Stimulated activated naive CD8-positive, alpha-beta T cell treated with anti-CD3 and anti-CD28 coated beads, Interleukin-15, Interleukin-2, amounts not matched to agents 100 ng/mL and 50 ng/mL, for 24 hours (primary cell): Measurements from ENCODE around the gene BBS7.

ENCODE experiments used
- H3K27ac Mint-ChIP-seq: one replicate; pipeline ENCODE4 v1.8.0; 2021; ENCODE audit warnings: mild to moderate bottlenecking, mixed read lengths
- H3K27me3 Mint-ChIP-seq: one replicate; pipeline ENCODE4 v1.8.0; 2021; ENCODE audit warnings: mixed read lengths
- H3K36me3 Mint-ChIP-seq: one replicate; pipeline ENCODE4 v1.8.0; 2021; ENCODE audit warnings: low read depth, mixed read lengths
- H3K4me1 Mint-ChIP-seq: one replicate; pipeline ENCODE4 v1.8.0; 2021; ENCODE audit warnings: low read depth, mixed read lengths
- H3K4me3 Mint-ChIP-seq: one replicate; pipeline ENCODE4 v1.8.0; 2021; ENCODE audit warnings: mild to moderate bottlenecking, mixed read lengths
- H3K9me3 Mint-ChIP-seq: one replicate; pipeline ENCODE4 v1.8.0; 2021; ENCODE audit warnings: mixed read lengths

Gene BBS7

GRCh38 chr4:121818215-121818614 lies 52.1 kb downstream of the BBS7 start:
- no peaks in the 10 kb centered on the region for H3K27me3 Mint-ChIP-seq
- no peak overlapping the region for H3K4me3 Mint-ChIP-seq
- H3K9me3 Mint-ChIP-seq, result no peaks in the 10 kb centered on the region
- peak overlapping the region; percentile 29 for H3K27ac Mint-ChIP-seq
- peaks cover 89% of the 10 kb centered on the region for H3K36me3 Mint-ChIP-seq
- H3K4me1 Mint-ChIP-seq, result peaks cover 22% of the 10 kb centered on the region

- peak overlapping the region; percentile 29 for H3K27ac Mint-ChIP-seq
Observed at GRCh38 chr4:121817701-121818100, 52.6 kb downstream of the BBS7 start.

GRCh38 chr4:121817006-121817405 lies 53.3 kb downstream of the BBS7 start:
- Mint-ChIP-seq H3K36me3 (peaks cover 88% of the 10 kb centered on the region), H3K4me3 (no peak overlapping the region), H3K9me3 (no peaks in the 10 kb centered on the region), H3K4me1 (peaks cover 16% of the 10 kb centered on the region), H3K27ac (no peak overlapping the region), H3K27me3 (no peaks in the 10 kb centered on the region)

More at GRCh38 chr4:121817701-121818100, 52.6 kb downstream of the BBS7 start:
- Mint-ChIP-seq H3K9me3 (no peaks in the 10 kb centered on the region), H3K4me1 (peaks cover 22% of the 10 kb centered on the region), H3K36me3 (peaks cover 91% of the 10 kb centered on the region), H3K4me3 (no peak overlapping the region), H3K27me3 (no peaks in the 10 kb centered on the region)

- peak overlapping the region; percentile 26 for H3K27ac Mint-ChIP-seq
- H3K4me3 Mint-ChIP-seq, result no peak overlapping the region
- peaks cover 87% of the 10 kb centered on the region for H3K36me3 Mint-ChIP-seq
- no peaks in the 10 kb centered on the region for H3K27me3 Mint-ChIP-seq
- H3K4me1 Mint-ChIP-seq, result peaks cover 3% of the 10 kb centered on the region
- no peaks in the 10 kb centered on the region for H3K9me3 Mint-ChIP-seq
Observed at GRCh38 chr4:121814756-121815155, 55.5 kb downstream of the BBS7 start.

- Mint-ChIP-seq H3K4me1 (peaks cover 3% of the 10 kb centered on the region), H3K36me3 (peaks cover 77% of the 10 kb centered on the region), H3K27ac (no peak overlapping the region)
Observed at GRCh38 chr4:121811122-121811521, 59.2 kb downstream of the BBS7 start.

GRCh38 chr4:121806411-121806810 lies 63.9 kb downstream of the BBS7 start:
- Mint-ChIP-seq H3K27ac (no peak overlapping the region), H3K36me3 (peaks cover 73% of the 10 kb centered on the region), H3K27me3 (no peaks in the 10 kb centered on the region), H3K4me1 (peaks cover 23% of the 10 kb centered on the region), H3K9me3 (no peaks in the 10 kb centered on the region), H3K4me3 (no peak overlapping the region)

More at GRCh38 chr4:121811122-121811521, 59.2 kb downstream of the BBS7 start:
- Mint-ChIP-seq H3K27me3 (no peaks in the 10 kb centered on the region), H3K9me3 (no peaks in the 10 kb centered on the region), H3K4me3 (no peak overlapping the region)

GRCh38 chr4:121801715-121802075 lies 68.6 kb downstream of the BBS7 start:
- Mint-ChIP-seq H3K4me1 (peaks cover 46% of the 10 kb centered on the region), H3K9me3 (no peaks in the 10 kb centered on the region), H3K36me3 (peaks cover 38% of the 10 kb centered on the region), H3K27me3 (no peaks in the 10 kb centered on the region), H3K27ac (peak overlapping the region; percentile 98), H3K4me3 (peak overlapping the region; percentile 90)

GRCh38 chr4:121800961-121801714 lies 69.1 kb downstream of the BBS7 start, which contains the start of gene EXOSC9:
EXOSC9 (plus strand) TSS chr4:121801323; CDS start chr4:121801425, 102 bp downstream.
- peak within 1 kb of the TSS; percentile 90 for H3K4me3 Mint-ChIP-seq
- H3K9me3 Mint-ChIP-seq, result no peaks in the 10 kb centered on the region
- H3K36me3 Mint-ChIP-seq, result peaks cover 33% of the 10 kb centered on the region
- H3K27ac Mint-ChIP-seq, result peak within 1 kb of the TSS; percentile 98
- peaks cover 46% of the 10 kb centered on the region for H3K4me1 Mint-ChIP-seq
- no peaks in the 10 kb centered on the region for H3K27me3 Mint-ChIP-seq

GRCh38 chr4:121800638-121800960 lies 69.7 kb downstream of the BBS7 start:
- Mint-ChIP-seq H3K27me3 (no peaks in the 10 kb centered on the region), H3K4me3 (peak overlapping the region; percentile 90), H3K27ac (peak overlapping the region; percentile 98), H3K9me3 (no peaks in the 10 kb centered on the region), H3K4me1 (peaks cover 46% of the 10 kb centered on the region), H3K36me3 (peaks cover 28% of the 10 kb centered on the region)

- Mint-ChIP-seq H3K4me1 (peaks cover 49% of the 10 kb centered on the region), H3K27ac (peak overlapping the region; percentile 98), H3K4me3 (peak overlapping the region; percentile 90)
Observed at GRCh38 chr4:121799867-121800501, 70.3 kb downstream of the BBS7 start.

GRCh38 chr4:121799208-121799823 lies 71.0 kb downstream of the BBS7 start:
- no peaks in the 10 kb centered on the region for H3K27me3 Mint-ChIP-seq
- peak overlapping the region; percentile 98 for H3K27ac Mint-ChIP-seq
- H3K9me3 Mint-ChIP-seq, result no peaks in the 10 kb centered on the region
- peak overlapping the region; percentile 11 for H3K4me3 Mint-ChIP-seq
- peaks cover 16% of the 10 kb centered on the region for H3K36me3 Mint-ChIP-seq
- peaks cover 45% of the 10 kb centered on the region for H3K4me1 Mint-ChIP-seq

More at GRCh38 chr4:121799867-121800501, 70.3 kb downstream of the BBS7 start:
- H3K27me3 Mint-ChIP-seq, result no peaks in the 10 kb centered on the region
- peaks cover 22% of the 10 kb centered on the region for H3K36me3 Mint-ChIP-seq
- H3K9me3 Mint-ChIP-seq, result no peaks in the 10 kb centered on the region

- Mint-ChIP-seq H3K4me1 (peaks cover 28% of the 10 kb centered on the region), H3K36me3 (no peaks in the 10 kb centered on the region), H3K4me3 (no peak overlapping the region), H3K27me3 (no peaks in the 10 kb centered on the region), H3K9me3 (no peaks in the 10 kb centered on the region), H3K27ac (no peak overlapping the region)
Observed at GRCh38 chr4:121796283-121796682, 74.0 kb downstream of the BBS7 start.

GRCh38 chr4:121794505-121795188 lies 75.6 kb downstream of the BBS7 start:
- H3K27ac Mint-ChIP-seq, result no peak overlapping the region
- no peak overlapping the region for H3K4me3 Mint-ChIP-seq
- no peaks in the 10 kb centered on the region for H3K36me3 Mint-ChIP-seq
- peaks cover 12% of the 10 kb centered on the region for H3K4me1 Mint-ChIP-seq
- H3K9me3 Mint-ChIP-seq, result no peaks in the 10 kb centered on the region
- H3K27me3 Mint-ChIP-seq, result peaks cover 5% of the 10 kb centered on the region

GRCh38 chr4:121792966-121793365 lies 77.3 kb downstream of the BBS7 start:
- Mint-ChIP-seq H3K4me3 (no peak overlapping the region), H3K27ac (no peak overlapping the region), H3K27me3 (peaks cover 14% of the 10 kb centered on the region), H3K4me1 (peaks cover 3% of the 10 kb centered on the region), H3K36me3 (no peaks in the 10 kb centered on the region), H3K9me3 (no peaks in the 10 kb centered on the region)

- Mint-ChIP-seq H3K4me1 (peaks cover 3% of the 10 kb centered on the region), H3K27me3 (peaks cover 19% of the 10 kb centered on the region), H3K27ac (no peak overlapping the region), H3K36me3 (no peaks in the 10 kb centered on the region), H3K4me3 (no peak overlapping the region), H3K9me3 (no peaks in the 10 kb centered on the region)
Observed at GRCh38 chr4:121791481-121791880, 78.8 kb downstream of the BBS7 start.
